AG04450 (cell line): ENCODE results near the gene KDM4F. TPM values are rescaled to one million over a fixed set of nuclear protein-coding genes. Genes with fewer than 3 reads are reported as not detected.
"Not testable (repeated sequence)": the region's sequence is repeated elsewhere in the genome, so short reads cannot be mapped to it uniquely, and the experiment has no call there.

Experiments
- CTCF ChIA-PET: fragments of 300-600, 350-600 bp; formaldehyde crosslinking; extraction: SDS; loops from one replicate; lab custom pipeline; 2022; ENCODE audit warnings: antibody characterized with exemption, inconsistent platforms; lab: Charles Lee
- POLR2A ChIA-PET: fragments of 350-600 bp; formaldehyde crosslinking; extraction: SDS; loops from one replicate; lab custom pipeline; 2021; ENCODE audit warnings: antibody characterized with exemption, inconsistent platforms; lab: Yijun Ruan, JAX
- DNase-seq: peaks from one replicate; pipeline ENCODE4 v3.0.0-alpha.2; 2011; ENCODE audit warnings: low read depth, low spot score
- H3K27ac ChIP-seq: one replicate; pipeline ENCODE4 v1.5.1; 2012; ENCODE audit warnings: low read depth, low read length, control low read depth
- H3K27me3 ChIP-seq: one replicate; pipeline ENCODE4 v1.6.0; 2012; ENCODE audit warnings: low read length; ENCODE audit not compliant: control insufficient read depth, insufficient read depth
- H3K4me3 ChIP-seq: 2 replicates; pipeline ENCODE4 v1.5.1; 2011; ENCODE audit warnings: mild to moderate bottlenecking, low read depth, low read length, control low read depth
- H3K9me3 ChIP-seq: 2 replicates; pipeline ENCODE4 v1.5.1; 2012; ENCODE audit warnings: low read length; ENCODE audit not compliant: control insufficient read depth, insufficient read depth
- polyA plus RNA-seq: library from polyadenylated mRNA; depleted of rRNA; stranded (reverse); fragments of >200 nt; gene quantifications from 2 replicates; pipeline ENCODE4 v1.2.3, GENCODE V29; 2011
- TF ChIP-seq, protein P1 (sequence below): IDR thresholded peaks from 2 replicates; pipeline ENCODE4 v1.5.1; 2011; ENCODE audit warnings: low read depth, low read length, control low read depth, inconsistent platforms

KDM4F gene
- polyA plus RNA-seq, 1 experiment: not detected

DNA sequence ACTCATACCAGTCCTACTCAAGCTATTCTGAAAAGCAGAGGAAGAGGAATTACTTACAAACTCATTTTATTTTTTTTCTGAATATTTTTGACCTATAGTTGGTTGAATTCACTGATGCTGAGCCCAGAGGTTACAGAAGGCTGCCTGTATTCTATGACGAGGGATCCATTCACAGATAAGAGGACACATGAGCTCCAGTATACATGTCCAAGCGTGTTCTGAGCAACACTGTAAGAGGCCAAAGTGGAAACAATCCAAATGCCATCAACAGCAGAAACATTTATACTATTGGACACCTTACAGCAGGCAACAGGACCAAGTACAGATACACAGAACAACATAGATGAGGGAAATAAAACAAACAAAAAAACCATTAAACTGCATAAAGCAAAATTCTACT is 13.9 kb upstream of the KDM4F start:
- ChIA-PET CTCF (interaction anchor here (0.6 kb wide), 1 partner anchor 503 kb away, joined by 3 read pairs; no protein-coding TSS in a partner anchor), POLR2A (no interaction called here)
- Histone ChIP-seq H3K27ac (no peak overlapping the region), H3K4me3 (no peak overlapping the region), H3K9me3 (peaks cover 7% of the 10 kb centered on the region; the same call in 1 of the 2 replicates), H3K27me3 (peaks cover 7% of the 10 kb centered on the region)
- TF ChIP-seq, protein P1, sequence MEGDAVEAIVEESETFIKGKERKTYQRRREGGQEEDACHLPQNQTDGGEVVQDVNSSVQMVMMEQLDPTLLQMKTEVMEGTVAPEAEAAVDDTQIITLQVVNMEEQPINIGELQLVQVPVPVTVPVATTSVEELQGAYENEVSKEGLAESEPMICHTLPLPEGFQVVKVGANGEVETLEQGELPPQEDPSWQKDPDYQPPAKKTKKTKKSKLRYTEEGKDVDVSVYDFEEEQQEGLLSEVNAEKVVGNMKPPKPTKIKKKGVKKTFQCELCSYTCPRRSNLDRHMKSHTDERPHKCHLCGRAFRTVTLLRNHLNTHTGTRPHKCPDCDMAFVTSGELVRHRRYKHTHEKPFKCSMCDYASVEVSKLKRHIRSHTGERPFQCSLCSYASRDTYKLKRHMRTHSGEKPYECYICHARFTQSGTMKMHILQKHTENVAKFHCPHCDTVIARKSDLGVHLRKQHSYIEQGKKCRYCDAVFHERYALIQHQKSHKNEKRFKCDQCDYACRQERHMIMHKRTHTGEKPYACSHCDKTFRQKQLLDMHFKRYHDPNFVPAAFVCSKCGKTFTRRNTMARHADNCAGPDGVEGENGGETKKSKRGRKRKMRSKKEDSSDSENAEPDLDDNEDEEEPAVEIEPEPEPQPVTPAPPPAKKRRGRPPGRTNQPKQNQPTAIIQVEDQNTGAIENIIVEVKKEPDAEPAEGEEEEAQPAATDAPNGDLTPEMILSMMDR: no peak
- DNase-seq: no peak

DNA sequence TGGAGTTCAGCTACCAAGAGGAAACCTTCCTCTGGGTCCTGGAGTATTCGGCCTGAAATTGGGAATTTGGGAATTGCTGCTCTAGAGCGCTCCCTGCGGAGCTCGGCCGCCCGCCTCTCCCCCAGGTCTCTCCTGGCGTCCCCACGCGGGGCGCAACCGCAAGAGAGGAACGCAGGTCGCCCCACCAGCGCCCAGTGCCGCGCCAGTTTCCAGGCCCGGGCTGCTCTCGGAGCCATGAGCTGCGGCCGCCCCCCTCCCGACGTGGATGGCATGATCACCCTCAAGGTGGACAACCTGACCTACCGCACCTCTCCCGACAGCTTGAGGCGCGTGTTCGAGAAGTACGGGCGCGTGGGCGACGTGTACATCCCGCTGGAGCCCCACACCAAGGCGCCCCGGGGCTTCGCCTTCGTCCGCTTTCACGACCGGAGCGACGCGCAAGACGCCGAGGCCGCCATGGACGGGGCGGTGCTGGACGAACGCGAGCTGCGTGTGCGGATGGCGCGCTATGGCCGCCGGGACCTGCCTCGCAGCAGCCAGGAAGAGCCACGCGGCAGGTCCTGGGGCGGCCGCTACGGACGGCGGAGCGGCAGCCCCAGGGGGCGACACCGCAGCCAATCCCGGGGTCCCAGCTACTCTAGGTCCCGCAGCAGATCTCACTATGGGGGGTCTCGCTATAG is 11.7 kb upstream of the KDM4F start:
- H3K27ac ChIP-seq, H3K9me3 ChIP-seq, DNase-seq, H3K4me3 ChIP-seq, CTCF ChIA-PET, H3K27me3 ChIP-seq, POLR2A ChIA-PET: not testable (repeated sequence)

DNA sequence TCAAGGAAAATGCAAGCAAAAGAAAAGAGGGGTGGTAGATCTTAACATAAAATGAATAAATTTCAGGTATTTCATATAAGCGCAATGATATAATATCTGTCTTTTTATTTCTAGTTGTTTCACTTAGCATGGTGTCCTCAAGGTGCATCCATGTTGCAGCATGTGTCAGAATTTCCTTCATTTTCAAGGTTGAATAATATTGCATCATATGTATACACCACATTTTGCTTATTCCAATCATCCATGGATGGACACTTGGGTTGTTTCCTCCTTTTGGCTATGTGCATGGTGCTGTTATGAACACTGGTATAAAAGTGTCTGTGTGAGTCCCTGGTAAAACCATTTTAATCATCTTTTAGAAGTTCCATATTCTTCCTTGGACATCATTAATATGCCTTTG is 7.0 kb upstream of the KDM4F start:
- Histone ChIP-seq H3K27me3 (peaks cover 18% of the 10 kb centered on the region), H3K27ac (no peak overlapping the region), H3K9me3 (peaks cover 7% of the 10 kb centered on the region; the same call in 1 of the 2 replicates), H3K4me3 (no peak overlapping the region)
- TF ChIP-seq, protein P1: no peak
- no peak for DNase-seq
- CTCF ChIA-PET: no interaction called here
- POLR2A ChIA-PET: no interaction called here

DNA sequence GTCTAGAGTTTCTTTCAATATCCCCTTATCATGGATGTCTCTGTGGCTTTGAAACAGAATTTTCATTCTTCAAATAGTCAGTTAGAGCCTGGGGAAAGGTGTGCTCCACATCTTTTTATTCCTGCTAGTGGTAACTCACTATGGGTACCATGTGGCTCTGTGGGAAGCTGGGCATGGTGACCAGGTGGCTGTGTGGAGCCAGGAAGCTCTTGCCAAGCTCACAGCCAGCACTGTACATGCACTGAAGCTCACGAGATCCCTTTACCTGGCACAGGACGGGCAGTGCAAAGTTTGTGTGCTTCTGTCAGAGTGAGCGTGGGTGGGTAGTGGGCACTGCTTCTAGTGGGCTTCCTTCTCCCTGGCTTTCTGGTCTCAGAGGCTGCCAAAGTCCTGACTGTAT is 6.3 kb upstream of the KDM4F start:
- TF ChIP-seq, protein P1: no peak
- ChIA-PET CTCF (no interaction called here), POLR2A (no interaction called here)
- Histone ChIP-seq H3K27me3 (peaks cover 15% of the 10 kb centered on the region), H3K9me3 (peaks cover 2% of the 10 kb centered on the region; the same call in 1 of the 2 replicates), H3K4me3 (no peak overlapping the region), H3K27ac (no peak overlapping the region)
- no peak for DNase-seq

DNA sequence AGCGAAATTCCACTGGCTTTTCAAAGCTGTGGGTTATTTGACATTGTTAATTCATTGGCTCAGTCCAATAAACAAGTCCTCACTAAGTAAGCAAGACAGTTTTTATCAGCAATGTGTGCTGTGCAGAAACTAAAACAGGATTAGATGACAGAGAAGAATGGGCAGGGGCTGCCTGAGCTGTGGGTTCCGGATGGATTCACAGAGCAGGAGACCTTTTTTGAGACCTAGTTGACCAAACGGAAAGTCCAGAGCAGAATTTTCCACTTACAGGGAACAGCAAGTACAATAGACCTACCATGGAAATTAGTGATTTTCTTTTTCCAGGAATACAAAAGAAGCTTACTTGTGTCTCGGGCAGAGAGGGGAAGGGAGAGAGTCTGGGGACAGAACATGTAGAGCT is 5.2 kb upstream of the KDM4F start:
- Histone ChIP-seq H3K27me3 (peaks cover 15% of the 10 kb centered on the region), H3K4me3 (no peak overlapping the region), H3K27ac (no peak overlapping the region), H3K9me3 (no peaks in the 10 kb centered on the region)
- CTCF ChIA-PET: no interaction called here
- POLR2A ChIA-PET: no interaction called here
- TF ChIP-seq, protein P1: no peak
- DNase-seq: no peak
